ENCODE results near the gene PAX7. TPM values are rescaled to one million over a fixed set of nuclear protein-coding genes. Genes with fewer than 3 reads are reported as not detected.
"Not testable (repeated sequence)": the region's sequence is repeated elsewhere in the genome, so short reads cannot be mapped to it uniquely, and the experiment has no call there.

The PAX7 gene
- total RNA-seq, 1 experiment from 2014 or later: 0.07 TPM

DNA sequence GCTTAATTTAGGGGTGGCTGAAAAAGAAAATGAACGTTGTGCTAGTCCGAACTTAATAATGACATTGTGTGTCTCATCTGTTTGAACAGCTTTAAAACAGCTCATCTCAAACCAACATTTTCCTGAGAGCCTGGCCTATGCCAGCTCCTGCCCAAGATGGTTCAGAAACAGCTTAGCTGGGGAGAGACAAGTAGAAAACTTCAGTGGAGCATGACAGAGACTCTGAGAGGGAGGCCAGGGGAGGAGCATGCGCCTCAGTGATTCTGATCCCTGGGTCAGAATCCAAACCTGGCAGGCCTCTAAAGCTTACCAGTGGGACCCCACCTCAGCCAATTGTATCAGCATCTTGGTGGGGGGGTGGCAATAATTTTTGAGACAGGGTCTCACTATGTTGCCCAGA, 129.5 kb downstream of the PAX7 start:
- H3K9me3 ChIP-seq (ENCODE audit: low read length): no peaks in the 10 kb centered on the region
- no peaks in the 10 kb centered on the region for H3K27me3 ChIP-seq (ENCODE audit: low read length)
- DNase-seq: no peak
- no peak overlapping the region for H3K9ac ChIP-seq (ENCODE audit: low read length)
- no peaks in the 10 kb centered on the region for H4K20me1 ChIP-seq (ENCODE audit: insufficient read depth, low read depth, low read length)
- no peak overlapping the region for H2AFZ ChIP-seq (ENCODE audit: low read length)
- no peaks in the 10 kb centered on the region for H3K9me2 ChIP-seq (replicated peaks; ENCODE audit: insufficient read depth, low read length)
- H3K27ac ChIP-seq (ENCODE audit: low read length): no peak overlapping the region
- no peaks in the 10 kb centered on the region for H3K79me2 ChIP-seq (ENCODE audit: low read length)
- no peaks in the 10 kb centered on the region for H3K36me3 ChIP-seq (ENCODE audit: insufficient read depth, low read length)
- H3K4me1 ChIP-seq (ENCODE audit: low read length): no peaks in the 10 kb centered on the region
- H3K4me3 ChIP-seq (ENCODE audit: low read length): no peak overlapping the region
- H3K4me2 ChIP-seq (ENCODE audit: low read depth, low read length, poor library complexity, severe bottlenecking): no peak overlapping the region

GRCh38 chr1:18761948-18762840, 131.5 kb downstream of the PAX7 start:
- Histone ChIP-seq H3K4me2 (ENCODE audit: low read depth, low read length, poor library complexity, severe bottlenecking) (no peak overlapping the region), H2AFZ (ENCODE audit: low read length) (no peak overlapping the region), H3K36me3 (ENCODE audit: insufficient read depth, low read length) (no peaks in the 10 kb centered on the region), H3K79me2 (ENCODE audit: low read length) (no peaks in the 10 kb centered on the region), H3K27ac (ENCODE audit: low read length) (no peak overlapping the region), H4K20me1 (ENCODE audit: insufficient read depth, low read depth, low read length) (no peaks in the 10 kb centered on the region), H3K4me1 (ENCODE audit: low read length) (no peaks in the 10 kb centered on the region), H3K9me3 (ENCODE audit: low read length) (no peaks in the 10 kb centered on the region), H3K9me2 (replicated peaks; ENCODE audit: insufficient read depth, low read length) (no peaks in the 10 kb centered on the region), H3K4me3 (ENCODE audit: low read length) (no peak overlapping the region), H3K9ac (ENCODE audit: low read length) (no peak overlapping the region), H3K27me3 (ENCODE audit: low read length) (no peaks in the 10 kb centered on the region)
- DNase-seq: no peak

DNA sequence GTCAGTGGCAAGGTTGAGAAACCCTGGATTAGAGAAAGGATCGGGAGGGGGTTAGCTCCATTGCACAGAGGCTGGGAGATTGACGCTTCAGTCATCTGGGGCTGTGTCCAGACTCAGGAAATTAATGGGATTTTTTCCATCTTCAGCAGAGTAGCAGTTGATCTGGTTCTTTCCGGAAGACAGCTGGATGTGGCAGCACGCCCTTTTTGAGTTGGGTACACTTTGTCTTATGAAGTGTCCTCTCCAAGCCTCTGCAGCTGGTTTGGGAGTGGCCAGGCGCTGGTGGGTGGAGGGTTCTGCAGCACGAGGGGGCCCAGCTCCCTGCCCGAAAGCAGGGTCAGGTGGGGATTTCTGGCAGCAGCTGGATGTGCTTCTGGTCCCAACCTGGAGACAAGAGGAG, 133.7 kb downstream of the PAX7 start:
- Histone ChIP-seq H3K79me2 (ENCODE audit: low read length) (no peaks in the 10 kb centered on the region), H3K4me1 (ENCODE audit: low read length) (no peaks in the 10 kb centered on the region), H3K27me3 (ENCODE audit: low read length) (no peaks in the 10 kb centered on the region), H3K4me3 (ENCODE audit: low read length) (no peak overlapping the region), H3K9me2 (replicated peaks; ENCODE audit: insufficient read depth, low read length) (no peaks in the 10 kb centered on the region), H2AFZ (ENCODE audit: low read length) (no peak overlapping the region), H3K9me3 (ENCODE audit: low read length) (no peaks in the 10 kb centered on the region), H3K4me2 (ENCODE audit: low read depth, low read length, poor library complexity, severe bottlenecking) (no peak overlapping the region), H3K27ac (ENCODE audit: low read length) (no peak overlapping the region), H4K20me1 (ENCODE audit: insufficient read depth, low read depth, low read length) (no peaks in the 10 kb centered on the region), H3K36me3 (ENCODE audit: insufficient read depth, low read length) (no peaks in the 10 kb centered on the region), H3K9ac (ENCODE audit: low read length) (no peak overlapping the region)
- no peak for DNase-seq

- H3K9ac ChIP-seq (ENCODE audit: low read length): no peak overlapping the region
- H3K27ac ChIP-seq (ENCODE audit: low read length): no peak overlapping the region
- H3K4me3 ChIP-seq (ENCODE audit: low read length): no peak overlapping the region
- no peak overlapping the region for H3K4me2 ChIP-seq (ENCODE audit: low read depth, low read length, poor library complexity, severe bottlenecking)
- no peak overlapping the region for H2AFZ ChIP-seq (ENCODE audit: low read length)
- no peak for DNase-seq
- H4K20me1 ChIP-seq (ENCODE audit: insufficient read depth, low read depth, low read length): no peaks in the 10 kb centered on the region
- H3K27me3 ChIP-seq (ENCODE audit: low read length): no peaks in the 10 kb centered on the region
- no peaks in the 10 kb centered on the region for H3K9me3 ChIP-seq (ENCODE audit: low read length)
- no peaks in the 10 kb centered on the region for H3K36me3 ChIP-seq (ENCODE audit: insufficient read depth, low read length)
- H3K9me2 ChIP-seq (replicated peaks; ENCODE audit: insufficient read depth, low read length): no peaks in the 10 kb centered on the region
- H3K4me1 ChIP-seq (ENCODE audit: low read length): no peaks in the 10 kb centered on the region
- H3K79me2 ChIP-seq (ENCODE audit: low read length): no peaks in the 10 kb centered on the region
These were observed 135.1 kb downstream of the PAX7 start for GRCh38 chr1:18765725-18766124.

DNA sequence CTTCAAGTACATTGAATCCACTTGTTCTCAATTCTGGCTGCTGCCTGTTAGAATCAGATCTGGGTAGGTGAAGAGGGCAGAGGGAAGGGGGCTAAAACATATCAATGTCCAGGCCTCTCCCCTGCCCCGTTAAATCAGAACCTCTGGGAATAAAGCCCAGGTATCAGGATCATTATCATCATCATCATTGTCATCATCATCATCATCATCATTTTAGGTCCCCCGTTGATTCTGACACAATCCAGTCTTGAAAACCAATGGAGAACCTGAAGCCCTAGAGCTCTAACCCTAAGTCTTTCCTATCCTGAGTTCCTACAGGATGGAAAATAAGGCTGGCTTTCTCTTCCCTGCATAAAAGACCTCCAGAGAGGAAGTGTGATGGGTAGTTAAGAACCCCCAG, 135.7 kb downstream of the PAX7 start:
- Histone ChIP-seq H3K27ac (ENCODE audit: low read length) (no peak overlapping the region), H3K9me2 (replicated peaks; ENCODE audit: insufficient read depth, low read length) (no peaks in the 10 kb centered on the region), H3K9me3 (ENCODE audit: low read length) (no peaks in the 10 kb centered on the region)

DNA sequence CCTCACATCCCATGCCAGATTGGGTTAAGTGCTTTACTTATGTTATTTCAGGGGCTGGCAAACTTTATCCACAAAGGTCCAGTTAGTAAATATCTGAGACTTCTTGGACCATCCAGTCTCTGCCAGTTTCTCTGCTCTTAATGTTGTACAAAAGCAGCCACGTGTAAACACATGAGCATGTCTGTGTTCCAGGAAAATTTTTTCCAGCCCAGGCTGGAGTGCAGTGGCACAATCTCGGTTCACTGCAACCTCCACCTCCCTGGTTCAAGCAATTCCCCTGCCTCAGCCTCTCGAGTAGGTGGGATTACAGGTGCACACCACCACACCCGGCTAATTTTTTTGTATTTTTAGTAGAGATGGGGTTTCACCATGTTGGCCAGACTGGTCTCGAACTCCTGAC, 136.9 kb downstream of the PAX7 start:
- not testable (repeated sequence) for H3K36me3 ChIP-seq (ENCODE audit: insufficient read depth, low read length); H3K9ac ChIP-seq (ENCODE audit: low read length); H3K27me3 ChIP-seq (ENCODE audit: low read length); H3K4me3 ChIP-seq (ENCODE audit: low read length); H3K9me2 ChIP-seq (replicated peaks; ENCODE audit: insufficient read depth, low read length); H3K9me3 ChIP-seq (ENCODE audit: low read length); H4K20me1 ChIP-seq (ENCODE audit: insufficient read depth, low read depth, low read length); H2AFZ ChIP-seq (ENCODE audit: low read length); H3K79me2 ChIP-seq (ENCODE audit: low read length); H3K4me1 ChIP-seq (ENCODE audit: low read length); H3K27ac ChIP-seq (ENCODE audit: low read length); DNase-seq; H3K4me2 ChIP-seq (ENCODE audit: low read depth, low read length, poor library complexity, severe bottlenecking)

More for the DNA sequence above, 135.7 kb downstream of the PAX7 start:
- Histone ChIP-seq H2AFZ (ENCODE audit: low read length) (no peak overlapping the region), H3K4me1 (ENCODE audit: low read length) (no peaks in the 10 kb centered on the region), H3K27me3 (ENCODE audit: low read length) (no peaks in the 10 kb centered on the region), H3K4me3 (ENCODE audit: low read length) (no peak overlapping the region), H3K9ac (ENCODE audit: low read length) (no peak overlapping the region), H3K4me2 (ENCODE audit: low read depth, low read length, poor library complexity, severe bottlenecking) (no peak overlapping the region), H4K20me1 (ENCODE audit: insufficient read depth, low read depth, low read length) (no peaks in the 10 kb centered on the region), H3K36me3 (ENCODE audit: insufficient read depth, low read length) (no peaks in the 10 kb centered on the region), H3K79me2 (ENCODE audit: low read length) (no peaks in the 10 kb centered on the region)
- no peak for DNase-seq

GRCh38 chr1:18768086-18768485, 137.4 kb downstream of the PAX7 start:
- no peak overlapping the region for H3K4me3 ChIP-seq (ENCODE audit: low read length)

DNA sequence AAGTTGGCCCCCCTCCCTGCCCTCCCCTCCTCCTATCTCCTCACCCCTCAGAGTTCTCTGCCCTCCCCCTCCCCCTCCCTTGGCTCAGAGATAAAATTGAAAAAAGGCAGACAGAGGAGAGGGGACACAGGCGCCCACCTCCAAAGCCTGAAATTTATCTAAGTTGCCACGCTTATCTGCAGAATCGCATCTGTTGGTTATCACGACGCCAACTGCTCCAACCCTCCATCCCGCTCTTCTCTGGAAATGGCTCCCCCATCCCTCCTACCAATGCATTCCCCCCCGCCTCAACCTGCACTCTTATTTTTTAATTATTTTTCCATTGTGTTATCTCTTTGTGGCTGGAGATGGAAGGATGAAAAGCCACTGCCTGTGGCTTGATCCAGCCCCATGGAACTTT, 138.5 kb downstream of the PAX7 start:
- no peaks in the 10 kb centered on the region for H4K20me1 ChIP-seq (ENCODE audit: insufficient read depth, low read depth, low read length)
- no peak overlapping the region for H3K4me3 ChIP-seq (ENCODE audit: low read length)
- DNase-seq: no peak
- H3K4me1 ChIP-seq (ENCODE audit: low read length): no peaks in the 10 kb centered on the region
- no peak overlapping the region for H2AFZ ChIP-seq (ENCODE audit: low read length)
- no peaks in the 10 kb centered on the region for H3K9me3 ChIP-seq (ENCODE audit: low read length)
- H3K9ac ChIP-seq (ENCODE audit: low read length): no peak overlapping the region
- no peak overlapping the region for H3K4me2 ChIP-seq (ENCODE audit: low read depth, low read length, poor library complexity, severe bottlenecking)
- H3K27me3 ChIP-seq (ENCODE audit: low read length): no peaks in the 10 kb centered on the region
- no peak overlapping the region for H3K27ac ChIP-seq (ENCODE audit: low read length)
- H3K9me2 ChIP-seq (replicated peaks; ENCODE audit: insufficient read depth, low read length): no peaks in the 10 kb centered on the region
- no peaks in the 10 kb centered on the region for H3K79me2 ChIP-seq (ENCODE audit: low read length)
- H3K36me3 ChIP-seq (ENCODE audit: insufficient read depth, low read length): no peaks in the 10 kb centered on the region

More at GRCh38 chr1:18768086-18768485, 137.4 kb downstream of the PAX7 start:
- Histone ChIP-seq H3K9me2 (replicated peaks; ENCODE audit: insufficient read depth, low read length) (no peaks in the 10 kb centered on the region), H3K9me3 (ENCODE audit: low read length) (no peaks in the 10 kb centered on the region), H3K79me2 (ENCODE audit: low read length) (no peaks in the 10 kb centered on the region), H4K20me1 (ENCODE audit: insufficient read depth, low read depth, low read length) (no peaks in the 10 kb centered on the region), H3K4me2 (ENCODE audit: low read depth, low read length, poor library complexity, severe bottlenecking) (no peak overlapping the region), H3K9ac (ENCODE audit: low read length) (no peak overlapping the region), H2AFZ (ENCODE audit: low read length) (no peak overlapping the region), H3K36me3 (ENCODE audit: insufficient read depth, low read length) (no peaks in the 10 kb centered on the region), H3K27me3 (ENCODE audit: low read length) (no peaks in the 10 kb centered on the region), H3K27ac (ENCODE audit: low read length) (no peak overlapping the region), H3K4me1 (ENCODE audit: low read length) (no peaks in the 10 kb centered on the region)
- DNase-seq: no peak
